Measurements from ENCODE around the gene RCOR3. TPM values are rescaled to one million over a fixed set of nuclear protein-coding genes. Genes with fewer than 3 reads are reported as not detected.
A peak's percentile ranks its signal among the peaks of the same experiment; 100 is the strongest.
"Not testable (repeated sequence)": the region's sequence is repeated elsewhere in the genome, so short reads cannot be mapped to it uniquely, and the experiment has no call there.

RCOR3 gene
- total RNA-seq, 1 experiment from 2014 or later: 70.3 TPM

- POLR2A ChIA-PET: no interaction called here
- CTCF ChIA-PET: interaction anchor here (0.6 to 3.2 kb wide), 5 partner anchors 17 to 256 kb away, joined by 3 to 11 read pairs (median 4); no protein-coding TSS in a partner anchor
- no peak for DNase-seq (ENCODE audit: unreplicated experiment)
- Mint-ChIP-seq H3K27me3 (ENCODE audit: insufficient read depth, unreplicated experiment) (no peaks in the 10 kb centered on the region), H3K9me3 (ENCODE audit: unreplicated experiment) (peaks cover 7% of the 10 kb centered on the region), H3K4me1 (ENCODE audit: insufficient read depth, unreplicated experiment) (no peaks in the 10 kb centered on the region), H3K27ac (ENCODE audit: low read depth, unreplicated experiment) (no peak overlapping the region), H3K4me3 (ENCODE audit: unreplicated experiment) (no peak overlapping the region), H3K36me3 (ENCODE audit: insufficient read depth, unreplicated experiment) (peaks cover 9% of the 10 kb centered on the region)
- TF ChIP-seq CTCF (IDR thresholded peaks at IDR 0.05; ENCODE audit: unreplicated experiment): no peak
- no TSS peak for BruUV-seq (replicated peaks)
- intact Hi-C loops (cut with micrococcal nuclease): no loop called here
These were observed 90.6 kb downstream of the RCOR3 start for GRCh38 chr1:211349741-211350140.

- POLR2A ChIA-PET: interaction anchor here (1.0 kb wide), 1 partner anchor 11 kb away, joined by 3 read pairs; no protein-coding TSS in a partner anchor
- intact Hi-C loops (cut with micrococcal nuclease): loop anchor here (2.0 kb wide), 1 partner anchor 29 kb away; no protein-coding TSS in a partner anchor
- H3K27ac Mint-ChIP-seq (ENCODE audit: low read depth, unreplicated experiment); H3K9me3 Mint-ChIP-seq (ENCODE audit: unreplicated experiment); H3K4me3 Mint-ChIP-seq (ENCODE audit: unreplicated experiment); H3K4me1 Mint-ChIP-seq (ENCODE audit: insufficient read depth, unreplicated experiment); H3K36me3 Mint-ChIP-seq (ENCODE audit: insufficient read depth, unreplicated experiment); H3K27me3 Mint-ChIP-seq (ENCODE audit: insufficient read depth, unreplicated experiment); DNase-seq (ENCODE audit: unreplicated experiment); BruUV-seq (replicated peaks): not testable (repeated sequence)
- CTCF ChIA-PET: interaction anchor here (0.5 to 3.2 kb wide), 13 partner anchors 9 to 622 kb away, joined by 3 to 15 read pairs (median 5); no protein-coding TSS in a partner anchor
These were observed 92.9 kb downstream of the RCOR3 start for GRCh38 chr1:211352055-211352454.

- no peak for DNase-seq (ENCODE audit: unreplicated experiment)
- TF ChIP-seq CTCF (IDR thresholded peaks at IDR 0.05; ENCODE audit: unreplicated experiment): no peak
- Mint-ChIP-seq H3K36me3 (ENCODE audit: insufficient read depth, unreplicated experiment) (peaks cover 9% of the 10 kb centered on the region), H3K27ac (ENCODE audit: low read depth, unreplicated experiment) (no peak overlapping the region), H3K27me3 (ENCODE audit: insufficient read depth, unreplicated experiment) (no peaks in the 10 kb centered on the region), H3K4me3 (ENCODE audit: unreplicated experiment) (no peak overlapping the region), H3K4me1 (ENCODE audit: insufficient read depth, unreplicated experiment) (peaks cover 12% of the 10 kb centered on the region), H3K9me3 (ENCODE audit: unreplicated experiment) (peaks cover 7% of the 10 kb centered on the region)
- POLR2A ChIA-PET: interaction anchor here (1.0 kb wide), 1 partner anchor 11 kb away, joined by 3 read pairs; no protein-coding TSS in a partner anchor
- intact Hi-C loops (cut with micrococcal nuclease): loop anchor here (2.0 kb wide), 1 partner anchor 30 kb away; no protein-coding TSS in a partner anchor
- BruUV-seq (replicated peaks): no TSS peak
- CTCF ChIA-PET: interaction anchor here (0.5 to 3.1 kb wide), 12 partner anchors 9 to 622 kb away, joined by 3 to 15 read pairs (median 4); no protein-coding TSS in a partner anchor
These were observed 93.3 kb downstream of the RCOR3 start for GRCh38 chr1:211352465-211352864.

- intact Hi-C loops (cut with micrococcal nuclease): loop anchor here (2.0 kb wide), 1 partner anchor 30 kb away; no protein-coding TSS in a partner anchor
- no TSS peak for BruUV-seq (replicated peaks)
- DNase-seq (ENCODE audit: unreplicated experiment): peak; percentile 78
These were observed 93.9 kb downstream of the RCOR3 start for GRCh38 chr1:211352985-211353515.

More at GRCh38 chr1:211352985-211353515, 93.9 kb downstream of the RCOR3 start:
- POLR2A ChIA-PET: no interaction called here
- peak; percentile 93 for TF ChIP-seq CTCF (IDR thresholded peaks at IDR 0.05; ENCODE audit: unreplicated experiment)
- Mint-ChIP-seq H3K4me1 (ENCODE audit: insufficient read depth, unreplicated experiment) (peaks cover 15% of the 10 kb centered on the region), H3K9me3 (ENCODE audit: unreplicated experiment) (peaks cover 7% of the 10 kb centered on the region), H3K4me3 (ENCODE audit: unreplicated experiment) (no peak overlapping the region), H3K27ac (ENCODE audit: low read depth, unreplicated experiment) (no peak overlapping the region), H3K27me3 (ENCODE audit: insufficient read depth, unreplicated experiment) (no peaks in the 10 kb centered on the region), H3K36me3 (ENCODE audit: insufficient read depth, unreplicated experiment) (peaks cover 9% of the 10 kb centered on the region)
- CTCF ChIA-PET: interaction anchor here (0.6 to 1.5 kb wide), 3 partner anchors 12 to 162 kb away, joined by 3 to 13 read pairs (median 5); no protein-coding TSS in a partner anchor

Measured in MCF 10A (cell line).